Peyer's patch (tissue), 4 donors: ENCODE measurements around the gene FOXI1. TPM values are rescaled to one million over a fixed set of nuclear protein-coding genes. Genes with fewer than 3 reads are reported as not detected.

ENCODE experiments used
- DNase-seq, 3 donors: peaks; one replicate each; pipeline ENCODE4 v3.0.0-alpha.2; 2017 to 2019
- H3K27ac ChIP-seq, 4 donors: fragments of 200-600 bp; sonication (generic); one replicate each; pipeline ENCODE4 v1.5.1; 2016 to 2019
- H3K27me3 ChIP-seq, 2 donors: fragments of 200-600 bp; sonication (generic); one replicate each; pipeline ENCODE4 v1.5.1; 2019
- H3K36me3 ChIP-seq, 3 donors: fragments of 200-600 bp; sonication (generic); one replicate each; pipeline ENCODE4 v1.5.1; 2016 to 2019
- H3K4me1 ChIP-seq, 4 donors: fragments of 200-600 bp; sonication (generic); one replicate each; pipeline ENCODE4 v1.5.1; 2016 to 2019
- H3K4me3 ChIP-seq, 4 donors: fragments of 200-600 bp; sonication (generic); 1 replicate in 3 of 4; 2 replicates in 1 of 4; pipeline ENCODE4 v1.5.1; 2016 to 2019; ENCODE audit warnings: mild to moderate bottlenecking in 1 of 4
- H3K9me3 ChIP-seq, 4 donors: fragments of 200-600 bp; sonication (generic); one replicate each; pipeline ENCODE4 v1.5.1; 2016 to 2019; ENCODE audit warnings: mild to moderate bottlenecking in 1 of 4
- POLR2A ChIP-seq, 2 donors: fragments of 450-650 bp; IDR thresholded peaks; one replicate each; pipeline ENCODE4 v1.5.1; 2017; ENCODE audit warnings: antibody characterized with exemption in 2 of 2, mild to moderate bottlenecking in 2 of 2, moderate library complexity in 2 of 2
- total RNA-seq, 4 donors: library from RNA; depleted of rRNA; stranded (reverse); fragments of >200 nt; gene quantifications; one replicate each; pipeline ENCODE4 v1.1.0, GENCODE V29; 2016
- TF ChIP-seq, protein P1 (sequence below), 6 experiments: fragments of 450-650 bp in 4 of 6; fragments of 200-600 bp in 2 of 6; sonication (generic) in 1 of 6; IDR thresholded peaks; one replicate each; pipeline ENCODE4 v1.5.1; 2017 to 2019; ENCODE audit warnings: antibody characterized with exemption in 6 of 6, mild to moderate bottlenecking in 3 of 6, moderate library complexity in 1 of 6

The FOXI1 gene
- total RNA-seq, 4 donors from 2014 or later = not detected

DNA sequence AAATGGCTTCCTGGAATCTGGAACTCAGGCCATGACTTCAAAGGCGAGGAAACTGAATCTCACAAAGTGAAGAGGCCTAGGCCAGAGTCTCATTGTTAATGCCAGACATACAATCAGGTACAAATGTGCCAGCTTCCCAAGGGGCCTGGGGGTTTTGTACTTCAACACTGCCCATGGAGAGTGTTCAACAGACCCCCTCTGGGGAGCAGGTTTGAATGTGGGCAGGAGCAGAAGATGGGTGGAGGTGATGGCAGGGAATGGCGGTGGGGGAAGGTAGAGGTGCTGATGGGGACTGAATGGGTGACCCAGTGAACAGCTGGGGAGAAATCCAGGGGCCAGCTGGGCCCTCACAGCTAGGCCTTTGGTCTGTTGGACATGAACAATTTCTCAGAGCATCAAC, 12.0 kb downstream of the FOXI1 start:
- Histone ChIP-seq H3K9me3 (no peaks in the 10 kb centered on the region), H3K27ac (no peak overlapping the region), H3K36me3 (no peaks in the 10 kb centered on the region), H3K4me3 (no peak overlapping the region), H3K4me1 (no peaks in the 10 kb centered on the region), H3K27me3 (no peaks in the 10 kb centered on the region)
- DNase-seq = no peak
- TF ChIP-seq, protein P1, sequence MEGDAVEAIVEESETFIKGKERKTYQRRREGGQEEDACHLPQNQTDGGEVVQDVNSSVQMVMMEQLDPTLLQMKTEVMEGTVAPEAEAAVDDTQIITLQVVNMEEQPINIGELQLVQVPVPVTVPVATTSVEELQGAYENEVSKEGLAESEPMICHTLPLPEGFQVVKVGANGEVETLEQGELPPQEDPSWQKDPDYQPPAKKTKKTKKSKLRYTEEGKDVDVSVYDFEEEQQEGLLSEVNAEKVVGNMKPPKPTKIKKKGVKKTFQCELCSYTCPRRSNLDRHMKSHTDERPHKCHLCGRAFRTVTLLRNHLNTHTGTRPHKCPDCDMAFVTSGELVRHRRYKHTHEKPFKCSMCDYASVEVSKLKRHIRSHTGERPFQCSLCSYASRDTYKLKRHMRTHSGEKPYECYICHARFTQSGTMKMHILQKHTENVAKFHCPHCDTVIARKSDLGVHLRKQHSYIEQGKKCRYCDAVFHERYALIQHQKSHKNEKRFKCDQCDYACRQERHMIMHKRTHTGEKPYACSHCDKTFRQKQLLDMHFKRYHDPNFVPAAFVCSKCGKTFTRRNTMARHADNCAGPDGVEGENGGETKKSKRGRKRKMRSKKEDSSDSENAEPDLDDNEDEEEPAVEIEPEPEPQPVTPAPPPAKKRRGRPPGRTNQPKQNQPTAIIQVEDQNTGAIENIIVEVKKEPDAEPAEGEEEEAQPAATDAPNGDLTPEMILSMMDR (IDR thresholded peaks at IDR 0.05) = no peak
- no peak for TF ChIP-seq POLR2A (IDR thresholded peaks at IDR 0.05)

DNA sequence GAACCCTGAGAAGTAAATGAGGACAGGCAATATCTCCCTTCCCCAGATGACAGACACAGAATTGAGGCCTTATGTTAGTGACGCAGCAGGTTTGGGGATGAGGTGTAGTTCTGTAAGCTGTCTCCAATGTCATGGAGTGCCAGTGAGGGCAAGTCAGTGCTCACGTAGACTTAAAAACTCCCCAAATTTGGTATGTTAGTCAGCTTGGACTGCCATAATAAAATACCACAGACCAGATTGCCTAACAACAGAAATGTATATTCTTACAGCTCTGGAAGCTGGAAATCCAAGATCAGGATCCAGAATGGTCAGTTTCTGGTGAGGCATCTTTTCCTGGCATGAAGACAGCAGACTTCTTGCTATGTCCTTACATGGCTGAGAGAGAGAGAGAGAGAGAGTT, 14.9 kb downstream of the FOXI1 start:
- no peak overlapping the region for H3K4me3 ChIP-seq
- TF ChIP-seq, protein P1 (IDR thresholded peaks at IDR 0.05) = no peak
- no peak for DNase-seq
- no peaks in the 10 kb centered on the region for H3K27me3 ChIP-seq
- no peaks in the 10 kb centered on the region for H3K4me1 ChIP-seq
- no peaks in the 10 kb centered on the region for H3K9me3 ChIP-seq
- H3K36me3 ChIP-seq = no peaks in the 10 kb centered on the region
- H3K27ac ChIP-seq = no peak overlapping the region

DNA sequence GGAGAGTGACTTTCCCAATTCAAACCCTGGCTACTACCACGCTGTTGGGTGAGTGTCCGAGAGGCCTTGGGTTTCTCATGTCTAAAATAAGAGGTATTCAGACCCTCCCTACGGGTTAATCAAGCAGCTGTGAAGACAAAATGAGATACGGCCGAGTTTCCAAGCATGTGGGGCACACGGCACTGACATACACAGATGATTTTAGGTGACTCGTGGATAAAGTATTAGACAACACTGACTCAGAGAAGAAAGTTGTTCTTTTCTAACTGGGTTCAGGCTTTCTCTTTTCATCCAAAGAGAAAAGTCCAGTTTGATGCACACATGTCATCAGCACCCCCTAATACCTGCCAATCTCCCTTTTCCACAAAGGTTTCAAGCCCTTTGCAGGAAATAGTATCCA, 15.6 kb downstream of the FOXI1 start:
- no peaks in the 10 kb centered on the region for H3K27me3 ChIP-seq
- TF ChIP-seq, protein P1 (IDR thresholded peaks at IDR 0.05) = no peak
- TF ChIP-seq POLR2A (IDR thresholded peaks at IDR 0.05) = no peak
- H3K4me1 ChIP-seq = no peaks in the 10 kb centered on the region
- no peaks in the 10 kb centered on the region for H3K9me3 ChIP-seq
- H3K4me3 ChIP-seq = no peak overlapping the region
- H3K27ac ChIP-seq = no peak overlapping the region
- no peak for DNase-seq
- H3K36me3 ChIP-seq = no peaks in the 10 kb centered on the region

DNA sequence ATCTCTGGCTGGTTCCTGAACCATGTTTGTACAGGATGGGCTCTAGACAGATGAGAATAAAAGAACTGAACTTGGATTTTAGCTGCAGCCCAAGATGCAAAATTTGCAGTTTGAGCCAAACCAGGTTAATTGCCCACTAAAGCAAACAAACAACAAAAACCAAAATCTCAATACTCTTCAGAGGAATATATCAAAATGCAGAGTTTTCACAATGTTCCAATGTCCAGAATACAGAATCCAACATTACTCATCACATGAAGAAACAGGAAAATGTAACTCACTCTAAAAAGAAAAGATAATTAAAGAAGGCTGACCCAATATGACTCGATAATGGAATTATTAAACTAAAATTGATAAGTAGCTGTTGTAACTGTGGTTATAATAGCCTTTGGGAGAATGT, 20.4 kb downstream of the FOXI1 start:
- DNase-seq = no peak
- Histone ChIP-seq H3K4me1 (no peaks in the 10 kb centered on the region), H3K36me3 (no peaks in the 10 kb centered on the region), H3K4me3 (no peak overlapping the region), H3K27me3 (no peaks in the 10 kb centered on the region), H3K9me3 (no peaks in the 10 kb centered on the region), H3K27ac (no peak overlapping the region)
- TF ChIP-seq POLR2A (IDR thresholded peaks at IDR 0.05) = no peak
- TF ChIP-seq, protein P1 (IDR thresholded peaks at IDR 0.05) = no peak

DNA sequence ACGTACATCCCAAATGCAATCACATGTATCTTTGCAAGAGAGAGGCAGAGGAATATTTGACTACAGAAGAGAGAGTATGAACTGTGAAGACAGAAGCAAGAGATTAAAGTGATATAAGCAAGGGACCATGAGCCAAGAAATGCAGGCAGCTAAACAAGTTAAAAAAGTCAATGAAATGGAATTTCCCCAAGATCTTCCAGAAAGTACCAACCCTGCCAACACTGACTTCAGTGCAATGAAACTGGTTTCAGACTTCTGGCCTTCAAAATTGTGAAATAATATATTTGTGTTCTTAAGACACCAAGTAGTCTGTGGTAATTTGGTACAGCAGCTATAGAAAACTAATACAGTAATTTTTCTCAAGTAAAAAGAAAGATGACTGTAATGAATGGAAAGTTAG, 20.9 kb downstream of the FOXI1 start:
- H3K9me3 ChIP-seq = no peaks in the 10 kb centered on the region
- TF ChIP-seq, protein P1 (IDR thresholded peaks at IDR 0.05) = no peak
- no peak for TF ChIP-seq POLR2A (IDR thresholded peaks at IDR 0.05)
- H3K27me3 ChIP-seq = no peaks in the 10 kb centered on the region
- H3K4me3 ChIP-seq = no peak overlapping the region
- no peaks in the 10 kb centered on the region for H3K4me1 ChIP-seq
- DNase-seq = no peak
- no peak overlapping the region for H3K27ac ChIP-seq
- no peaks in the 10 kb centered on the region for H3K36me3 ChIP-seq

DNA sequence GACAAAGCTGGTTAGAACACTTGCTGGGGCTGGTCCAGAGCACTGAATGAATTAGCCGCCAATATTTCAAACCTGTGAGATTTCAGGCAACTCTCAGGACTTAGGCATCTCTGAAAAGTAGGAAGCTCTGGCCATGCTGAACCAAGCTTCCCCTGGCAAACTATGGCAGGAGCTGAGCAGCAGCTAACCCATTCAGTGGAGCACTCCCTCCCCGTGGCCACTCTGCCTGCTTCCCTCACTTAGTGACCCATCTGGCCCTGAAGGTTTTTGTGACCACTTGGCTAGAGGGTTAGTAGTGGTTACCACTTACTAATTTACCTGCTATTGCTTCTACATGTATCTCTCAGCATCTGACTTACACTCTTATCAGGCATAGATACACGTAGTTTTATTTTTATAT, 25.5 kb downstream of the FOXI1 start:
- no peaks in the 10 kb centered on the region for H3K9me3 ChIP-seq
- no peaks in the 10 kb centered on the region for H3K4me1 ChIP-seq
- H3K27me3 ChIP-seq = no peaks in the 10 kb centered on the region
- TF ChIP-seq, protein P1 (IDR thresholded peaks at IDR 0.05) = no peak
- no peak for TF ChIP-seq POLR2A (IDR thresholded peaks at IDR 0.05)
- no peak overlapping the region for H3K27ac ChIP-seq
- no peaks in the 10 kb centered on the region for H3K36me3 ChIP-seq
- DNase-seq = no peak
- H3K4me3 ChIP-seq = no peak overlapping the region
